ENCODE measurements around the gene SLC4A1AP. TPM values are rescaled to one million over a fixed set of nuclear protein-coding genes. Genes with fewer than 3 reads are reported as not detected.

SLC4A1AP gene
- total and polyA plus RNA-seq, 2 of the 13 experiments (the other 11 are each of a cell fraction or from before 2014, with no cell fraction given), result 15.3 to 44.6 TPM

DNA sequence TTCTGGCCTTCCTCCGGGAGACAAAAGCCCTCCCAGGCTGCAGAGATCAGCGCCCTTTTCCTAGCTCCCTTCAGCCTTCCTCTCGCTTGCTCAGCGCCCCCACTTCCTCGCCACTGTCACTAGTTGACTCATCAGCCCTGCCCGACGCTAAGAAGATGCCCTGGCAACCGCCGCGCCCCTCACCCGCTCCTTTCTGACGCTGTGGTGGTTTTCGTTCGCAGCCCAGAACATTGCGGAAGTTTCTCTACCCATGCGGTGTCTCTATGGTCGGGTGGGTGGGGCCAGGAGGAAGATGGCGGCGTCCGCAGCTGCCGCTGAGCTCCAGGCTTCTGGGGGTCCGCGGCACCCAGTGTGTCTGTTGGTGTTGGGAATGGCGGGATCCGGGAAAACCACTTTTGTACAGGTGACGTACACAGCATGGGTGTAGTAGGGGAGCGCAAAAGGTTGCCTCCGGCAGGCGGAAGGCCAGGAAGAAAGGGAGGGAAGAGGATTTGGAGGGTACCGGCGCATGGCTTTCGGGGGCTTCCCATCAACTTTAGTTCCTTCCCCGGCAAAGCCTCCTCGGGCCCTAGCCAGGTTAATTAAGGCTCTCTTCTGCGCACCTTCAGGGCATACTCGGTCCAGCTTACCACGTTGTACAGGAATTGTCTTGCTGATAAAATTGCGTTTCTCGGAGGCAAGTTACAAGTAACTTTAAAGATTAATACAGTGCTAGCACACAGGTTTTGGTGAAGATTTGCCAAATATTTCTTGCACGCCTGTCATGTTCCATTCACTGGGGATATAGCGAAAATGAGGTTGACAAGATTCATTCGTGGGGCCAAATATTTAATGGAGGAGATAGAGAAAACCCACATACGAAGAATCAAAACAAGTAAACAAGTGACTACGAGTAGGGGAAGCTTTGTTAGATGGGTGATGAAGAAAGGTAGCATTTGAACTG lies 34.7 kb upstream of the SLC4A1AP start, which contains the start of the genes CCDC121 and GPN1 (continued):
- peak; percentile 7; the same call in 1 of the 2 replicates for TF ChIP-seq NFRKB (IDR thresholded peaks at IDR 0.05)
- TF ChIP-seq, protein P1, sequence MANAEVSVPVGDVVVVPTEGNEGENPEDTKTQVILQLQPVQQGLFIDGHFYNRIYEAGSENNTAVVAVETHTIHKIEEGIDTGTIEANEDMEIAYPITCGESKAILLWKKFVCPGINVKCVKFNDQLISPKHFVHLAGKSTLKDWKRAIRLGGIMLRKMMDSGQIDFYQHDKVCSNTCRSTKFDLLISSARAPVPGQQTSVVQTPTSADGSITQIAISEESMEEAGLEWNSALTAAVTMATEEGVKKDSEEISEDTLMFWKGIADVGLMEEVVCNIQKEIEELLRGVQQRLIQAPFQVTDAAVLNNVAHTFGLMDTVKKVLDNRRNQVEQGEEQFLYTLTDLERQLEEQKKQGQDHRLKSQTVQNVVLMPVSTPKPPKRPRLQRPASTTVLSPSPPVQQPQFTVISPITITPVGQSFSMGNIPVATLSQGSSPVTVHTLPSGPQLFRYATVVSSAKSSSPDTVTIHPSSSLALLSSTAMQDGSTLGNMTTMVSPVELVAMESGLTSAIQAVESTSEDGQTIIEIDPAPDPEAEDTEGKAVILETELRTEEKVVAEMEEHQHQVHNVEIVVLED (CRISPR knock-in tag; IDR thresholded peaks at IDR 0.05; ENCODE audit: borderline replicate concordance), result peak; percentile 71; the same call in 1 of the 2 replicates
- peak; percentile 35; the same call in 1 of the 2 replicates for TF ChIP-seq ARNTL (CRISPR knock-in tag; IDR thresholded peaks at IDR 0.05)
- peak; percentile 86 for TF ChIP-seq KLF11 (CRISPR knock-in tag; IDR thresholded peaks at IDR 0.05)
- TF ChIP-seq SMAD1 (CRISPR knock-in tag; IDR thresholded peaks at IDR 0.05; ENCODE audit: borderline replicate concordance, low read depth), result peak; percentile 98
- TF ChIP-seq ISL2 (CRISPR knock-in tag; IDR thresholded peaks at IDR 0.05), result peak; percentile 63; the same call in 1 of the 2 replicates
- TF ChIP-seq ATF1 (CRISPR knock-in tag; IDR thresholded peaks at IDR 0.05), result peak; percentile 75
- peak; percentile 26; the same call in 1 of the 2 replicates for TF ChIP-seq SIX1 (CRISPR knock-in tag; IDR thresholded peaks at IDR 0.05; ENCODE audit: borderline replicate concordance)
- 0 out of 2 replicates have a peak, but pooled peaks have one; percentile 58 for TF ChIP-seq ZNF234 (CRISPR knock-in tag; conservative IDR thresholded peaks at IDR 0.05)
- peak; percentile 96 for TF ChIP-seq KLF9 (CRISPR knock-in tag; IDR thresholded peaks at IDR 0.05; ENCODE audit: low read depth)
- no peak for TF ChIP-seq MLLT10 (CRISPR knock-in tag; IDR thresholded peaks at IDR 0.05)
- TF ChIP-seq KMT2B (CRISPR knock-in tag; IDR thresholded peaks at IDR 0.05), result peak; percentile 94
- peak; percentile 62; the same call in 1 of the 2 replicates for TF ChIP-seq GFI1 (CRISPR knock-in tag; IDR thresholded peaks at IDR 0.05; ENCODE audit: borderline replicate concordance)
- TF ChIP-seq SCMH1 (CRISPR knock-in tag; IDR thresholded peaks at IDR 0.05; ENCODE audit: borderline replicate concordance), result no peak
- no peak for TF ChIP-seq ZNF530 (CRISPR knock-in tag; IDR thresholded peaks at IDR 0.05; ENCODE audit: low read depth)
- TF ChIP-seq, protein P2, sequence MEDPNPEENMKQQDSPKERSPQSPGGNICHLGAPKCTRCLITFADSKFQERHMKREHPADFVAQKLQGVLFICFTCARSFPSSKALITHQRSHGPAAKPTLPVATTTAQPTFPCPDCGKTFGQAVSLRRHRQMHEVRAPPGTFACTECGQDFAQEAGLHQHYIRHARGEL (CRISPR knock-in tag; IDR thresholded peaks at IDR 0.05), result no peak
- TF ChIP-seq MTA3 (CRISPR knock-in tag; IDR thresholded peaks at IDR 0.05), result no peak
- TF ChIP-seq, protein P3, sequence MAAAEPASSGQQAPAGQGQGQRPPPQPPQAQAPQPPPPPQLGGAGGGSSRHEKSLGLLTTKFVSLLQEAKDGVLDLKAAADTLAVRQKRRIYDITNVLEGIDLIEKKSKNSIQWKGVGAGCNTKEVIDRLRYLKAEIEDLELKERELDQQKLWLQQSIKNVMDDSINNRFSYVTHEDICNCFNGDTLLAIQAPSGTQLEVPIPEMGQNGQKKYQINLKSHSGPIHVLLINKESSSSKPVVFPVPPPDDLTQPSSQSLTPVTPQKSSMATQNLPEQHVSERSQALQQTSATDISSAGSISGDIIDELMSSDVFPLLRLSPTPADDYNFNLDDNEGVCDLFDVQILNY (CRISPR knock-in tag; conservative IDR thresholded peaks at IDR 0.05), result no peak; the same call in 1 of the 2 replicates
- TF ChIP-seq ZNF160 (CRISPR knock-in tag; IDR thresholded peaks at IDR 0.05), result no peak
- no peak for TF ChIP-seq EEA1 (CRISPR knock-in tag; IDR thresholded peaks at IDR 0.05; ENCODE audit: borderline replicate concordance)
- peak; percentile 90; the same call in 1 of the 2 replicates for TF ChIP-seq PCBP1 (IDR thresholded peaks at IDR 0.05; ENCODE audit: borderline replicate concordance, low read depth, low read length)
- TF ChIP-seq ZBTB42 (CRISPR knock-in tag; IDR thresholded peaks at IDR 0.05), result no peak; the same call in 1 of the 2 replicates
- TF ChIP-seq, protein P4, sequence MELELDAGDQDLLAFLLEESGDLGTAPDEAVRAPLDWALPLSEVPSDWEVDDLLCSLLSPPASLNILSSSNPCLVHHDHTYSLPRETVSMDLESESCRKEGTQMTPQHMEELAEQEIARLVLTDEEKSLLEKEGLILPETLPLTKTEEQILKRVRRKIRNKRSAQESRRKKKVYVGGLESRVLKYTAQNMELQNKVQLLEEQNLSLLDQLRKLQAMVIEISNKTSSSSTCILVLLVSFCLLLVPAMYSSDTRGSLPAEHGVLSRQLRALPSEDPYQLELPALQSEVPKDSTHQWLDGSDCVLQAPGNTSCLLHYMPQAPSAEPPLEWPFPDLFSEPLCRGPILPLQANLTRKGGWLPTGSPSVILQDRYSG (CRISPR knock-in tag; IDR thresholded peaks at IDR 0.05), result no peak
- TF ChIP-seq, protein P5, sequence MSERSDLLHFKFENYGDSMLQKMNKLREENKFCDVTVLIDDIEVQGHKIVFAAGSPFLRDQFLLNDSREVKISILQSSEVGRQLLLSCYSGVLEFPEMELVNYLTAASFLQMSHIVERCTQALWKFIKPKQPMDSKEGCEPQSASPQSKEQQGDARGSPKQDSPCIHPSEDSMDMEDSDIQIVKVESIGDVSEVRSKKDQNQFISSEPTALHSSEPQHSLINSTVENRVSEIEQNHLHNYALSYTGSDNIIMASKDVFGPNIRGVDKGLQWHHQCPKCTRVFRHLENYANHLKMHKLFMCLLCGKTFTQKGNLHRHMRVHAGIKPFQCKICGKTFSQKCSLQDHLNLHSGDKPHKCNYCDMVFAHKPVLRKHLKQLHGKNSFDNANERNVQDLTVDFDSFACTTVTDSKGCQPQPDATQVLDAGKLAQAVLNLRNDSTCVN (CRISPR knock-in tag; IDR thresholded peaks at IDR 0.05; ENCODE audit: borderline replicate concordance), result peak; percentile 45; the same call in 1 of the 2 replicates

Data from HepG2 (cell line).